ES-I3 (cell line): ENCODE measurements around the gene LDLRAD4.

Experiments used
- H3K36me3 ChIP-seq: 2 replicates; pipeline ENCODE4 v1.6.1; 2013; ENCODE audit warnings: mild to moderate bottlenecking, low read length, control low read depth, moderate library complexity; ENCODE audit not compliant: insufficient read depth
- H3K4me1 ChIP-seq: 2 replicates; pipeline ENCODE4 v1.6.1; 2013; ENCODE audit warnings: mild to moderate bottlenecking, control low read depth, low read length; ENCODE audit not compliant: insufficient read depth
- H3K9ac ChIP-seq: 2 replicates; pipeline ENCODE4 v1.6.1; 2013; ENCODE audit warnings: low read depth, mild to moderate bottlenecking, low read length, moderate library complexity
- H3K9me3 ChIP-seq: 2 replicates; pipeline ENCODE4 v1.6.1; 2013; ENCODE audit warnings: mild to moderate bottlenecking, low read length, moderate library complexity; ENCODE audit not compliant: control insufficient read depth, insufficient read depth

LDLRAD4 gene

DNA sequence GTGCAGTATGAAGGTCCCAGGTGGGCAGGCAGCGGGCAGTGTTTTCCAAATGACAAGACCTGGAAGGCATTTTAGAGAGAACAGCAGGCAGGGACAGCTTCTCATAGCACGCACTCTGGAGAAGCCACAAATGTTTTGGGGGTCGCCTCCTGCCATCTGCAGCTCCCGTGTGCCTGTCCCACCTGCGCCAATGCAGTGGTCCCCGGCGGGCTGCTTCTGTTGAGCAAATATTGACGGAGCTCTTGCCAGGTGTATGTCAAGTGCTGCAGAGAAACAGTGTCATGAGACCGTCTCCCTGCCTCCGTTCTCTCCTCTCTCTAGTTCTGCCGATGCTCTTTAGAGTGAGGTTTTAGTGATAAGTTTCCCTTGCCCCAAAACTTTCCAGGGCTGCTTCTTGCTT, 174.8 kb downstream of the LDLRAD4 start:
- Histone ChIP-seq H3K36me3 (no peaks in the 10 kb centered on the region), H3K9ac (no peak overlapping the region), H3K4me1 (no peaks in the 10 kb centered on the region), H3K9me3 (no peaks in the 10 kb centered on the region)

DNA sequence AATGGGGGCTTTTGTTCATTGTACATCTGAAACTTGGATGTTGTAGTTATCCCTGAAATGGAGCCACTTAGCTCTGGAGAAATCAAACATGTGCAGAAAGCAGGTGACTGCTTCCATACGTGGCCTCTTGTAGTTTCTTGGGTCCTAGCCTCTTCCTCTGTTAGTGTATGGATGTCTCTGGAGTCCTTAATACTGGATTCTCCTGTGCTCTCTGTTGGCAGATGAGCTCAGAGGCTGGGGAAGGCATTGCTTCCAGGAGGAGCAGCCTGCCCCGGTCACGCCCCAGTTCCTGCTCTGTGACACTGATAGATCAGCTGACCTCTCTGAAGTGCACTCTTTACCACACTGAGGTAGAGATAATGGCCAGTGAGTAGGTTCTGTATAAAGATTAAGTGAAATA, 176.2 kb downstream of the LDLRAD4 start:
- H3K9me3 ChIP-seq = no peaks in the 10 kb centered on the region
- H3K9ac ChIP-seq = no peak overlapping the region
- H3K36me3 ChIP-seq = no peaks in the 10 kb centered on the region
- H3K4me1 ChIP-seq = no peaks in the 10 kb centered on the region

DNA sequence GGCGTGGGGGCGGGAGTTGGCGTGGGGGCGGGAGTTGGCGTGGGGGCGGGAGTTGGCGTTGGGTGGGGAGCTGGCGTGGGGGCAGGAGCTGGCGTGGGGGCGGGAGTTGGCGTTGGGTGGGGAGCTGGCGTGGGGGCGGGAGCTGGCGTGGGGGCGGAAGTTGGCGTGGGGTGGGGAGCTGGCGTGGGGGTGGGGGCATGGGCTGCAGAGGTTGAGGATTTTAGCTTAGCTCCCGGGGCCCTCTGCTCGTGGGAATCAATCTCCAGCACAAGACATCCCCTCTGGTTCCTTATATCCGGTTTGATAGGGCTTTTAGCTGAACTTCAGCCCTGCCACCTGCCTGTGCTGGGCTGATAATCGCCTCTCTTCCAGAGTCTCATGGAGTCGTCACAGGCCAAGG, 177.0 kb downstream of the LDLRAD4 start:
- Histone ChIP-seq H3K4me1 (no peaks in the 10 kb centered on the region), H3K36me3 (no peaks in the 10 kb centered on the region), H3K9ac (no peak overlapping the region), H3K9me3 (no peaks in the 10 kb centered on the region)

DNA sequence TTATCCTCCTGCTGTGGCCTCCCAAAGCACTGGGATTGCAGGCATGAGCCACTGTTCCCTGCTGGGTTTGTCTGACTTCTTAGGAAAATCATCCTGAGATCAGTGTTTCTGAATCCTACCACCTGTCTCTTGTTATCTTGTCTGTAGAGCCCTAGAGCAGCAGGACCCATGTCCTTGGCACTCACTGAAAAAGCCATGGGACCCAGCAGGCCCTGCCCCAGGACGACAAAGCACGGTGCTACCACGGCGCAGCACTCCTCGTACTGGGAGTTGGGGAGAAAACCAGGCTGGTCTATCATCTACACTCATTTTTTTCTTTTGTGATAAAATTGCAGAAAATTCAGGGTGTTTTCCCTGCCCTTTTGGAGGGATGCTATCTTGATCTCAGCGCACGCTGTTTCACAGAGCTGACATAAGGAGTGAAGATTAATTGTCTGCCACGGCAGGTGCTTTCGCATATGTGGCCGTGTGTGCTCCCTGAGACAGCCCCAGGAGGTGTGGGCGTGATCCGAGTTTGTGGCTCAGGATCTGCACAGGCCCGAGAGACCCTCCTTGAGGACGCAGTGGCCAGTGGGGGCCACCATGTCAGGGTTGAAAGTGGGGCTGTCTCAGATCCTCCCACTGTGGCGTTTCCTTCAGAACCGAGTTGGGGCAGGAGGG, 179.1 kb downstream of the LDLRAD4 start:
- Histone ChIP-seq H3K4me1 (no peaks in the 10 kb centered on the region), H3K9me3 (no peaks in the 10 kb centered on the region), H3K9ac (no peak overlapping the region), H3K36me3 (no peaks in the 10 kb centered on the region)

DNA sequence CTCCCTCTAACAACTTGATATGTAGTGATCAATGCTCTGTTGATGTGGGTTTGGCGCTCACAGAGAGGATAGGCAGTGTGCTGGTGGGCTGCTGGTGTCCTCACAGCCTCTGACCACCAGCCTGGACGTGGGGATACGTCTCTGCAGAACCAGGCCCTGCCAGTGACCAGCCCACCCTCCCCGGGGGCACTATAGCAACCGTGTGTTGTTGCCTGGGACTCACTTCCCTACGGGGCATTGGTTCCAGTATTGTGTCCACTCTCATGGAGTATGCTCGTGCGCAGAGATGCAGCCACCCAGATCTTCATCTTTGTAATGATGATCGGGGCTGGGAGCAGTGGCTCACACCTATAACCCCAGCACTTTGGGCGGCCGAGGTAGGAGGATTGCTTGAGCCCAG, 180.1 kb downstream of the LDLRAD4 start:
- Histone ChIP-seq H3K4me1 (no peaks in the 10 kb centered on the region), H3K36me3 (no peaks in the 10 kb centered on the region), H3K9me3 (no peaks in the 10 kb centered on the region), H3K9ac (no peak overlapping the region)

DNA sequence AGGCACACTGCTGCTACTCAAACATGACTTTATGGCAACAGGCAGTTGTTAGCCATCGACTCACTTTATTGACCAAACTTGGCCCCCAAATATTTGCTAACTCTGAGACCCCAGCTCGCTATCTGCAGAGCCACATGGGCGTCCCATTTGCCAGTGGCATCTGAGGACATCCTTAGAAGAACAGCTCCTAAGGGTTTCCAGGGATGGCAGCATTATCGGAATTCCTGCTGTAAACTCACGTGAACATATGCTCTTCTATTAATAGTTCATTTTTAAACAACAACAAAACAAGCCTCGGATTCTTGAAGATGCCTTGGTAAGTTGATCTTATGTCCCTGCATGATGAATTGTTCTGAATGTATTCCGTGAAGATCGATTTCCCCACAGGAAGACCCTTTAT, 181.0 kb downstream of the LDLRAD4 start:
- Histone ChIP-seq H3K36me3 (no peaks in the 10 kb centered on the region), H3K9me3 (no peaks in the 10 kb centered on the region), H3K4me1 (no peaks in the 10 kb centered on the region), H3K9ac (no peak overlapping the region)

DNA sequence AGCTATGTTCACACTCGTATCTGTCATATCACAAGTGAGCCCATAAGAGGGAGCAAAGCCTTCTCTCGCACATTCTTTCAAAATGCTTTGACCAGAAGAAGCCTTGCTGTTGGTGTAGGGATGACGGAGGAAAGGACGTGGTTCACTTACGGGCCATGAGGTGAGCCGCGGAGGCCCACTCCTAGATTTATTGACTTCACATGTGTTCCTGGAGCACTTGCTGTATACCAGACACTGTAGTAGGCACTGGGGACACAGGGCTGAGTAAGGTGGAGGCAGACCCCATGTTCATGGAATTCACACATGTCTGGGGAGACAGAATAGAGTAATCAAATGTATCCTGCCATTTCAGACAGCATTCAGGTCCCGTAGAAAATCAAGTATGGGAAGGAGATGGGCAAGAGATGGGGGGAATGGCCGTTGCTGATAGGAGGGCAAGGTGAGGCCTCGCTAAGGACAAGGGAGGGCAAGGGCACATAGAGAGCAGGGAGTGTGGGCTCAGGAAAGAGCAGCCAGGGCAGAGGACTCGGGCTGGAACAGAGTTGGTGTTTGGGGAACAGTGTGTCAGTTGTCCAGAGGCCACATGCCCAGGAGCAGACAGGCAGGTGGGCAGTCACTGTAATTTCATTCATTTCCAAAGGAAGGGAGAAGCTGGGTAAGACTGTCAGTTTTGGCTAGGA, 182.2 kb downstream of the LDLRAD4 start:
- no peak overlapping the region for H3K9ac ChIP-seq
- H3K36me3 ChIP-seq = no peaks in the 10 kb centered on the region
- H3K4me1 ChIP-seq = no peaks in the 10 kb centered on the region
- no peaks in the 10 kb centered on the region for H3K9me3 ChIP-seq

DNA sequence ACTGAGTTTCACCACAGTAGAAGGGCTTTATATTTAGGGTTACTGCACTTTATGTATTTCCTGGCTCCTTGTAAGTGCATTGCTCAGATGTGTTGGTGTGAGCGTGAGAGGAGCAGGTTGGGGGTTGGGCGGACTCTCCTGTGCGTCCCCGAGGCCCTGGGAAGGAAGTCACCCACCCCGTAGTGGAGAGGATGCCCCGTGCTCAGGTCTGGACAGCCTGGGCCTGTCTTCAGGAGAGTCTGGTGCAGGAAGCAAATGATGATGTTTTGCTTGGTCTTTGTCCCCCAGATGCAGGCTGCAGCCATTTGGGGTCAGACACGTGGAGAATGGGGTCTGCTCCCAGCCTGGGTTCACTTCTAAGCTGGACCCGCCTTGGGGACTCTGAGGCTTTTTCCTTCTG, 182.8 kb downstream of the LDLRAD4 start:
- Histone ChIP-seq H3K36me3 (no peaks in the 10 kb centered on the region), H3K9ac (no peak overlapping the region)

DNA sequence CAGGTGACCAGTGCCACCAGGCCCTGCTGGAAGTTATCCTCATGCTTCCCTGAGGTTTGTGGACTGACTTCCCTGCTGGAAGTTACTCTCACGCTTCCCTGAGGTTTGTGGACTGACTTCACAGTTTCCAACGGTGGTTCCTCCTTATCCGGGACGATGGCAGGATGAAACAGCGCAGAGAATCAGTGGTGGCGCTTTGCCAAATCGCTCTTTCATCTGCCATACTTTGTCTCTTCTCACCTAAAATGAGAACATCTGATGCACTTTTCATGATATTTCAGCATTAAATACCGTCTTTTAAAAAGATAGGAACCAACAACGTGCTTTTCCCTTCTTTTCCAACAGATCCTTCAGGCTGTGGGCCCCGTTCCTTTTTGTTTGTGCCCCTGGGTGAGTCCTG, 183.3 kb downstream of the LDLRAD4 start:
- no peak overlapping the region for H3K9ac ChIP-seq
- H3K36me3 ChIP-seq = no peaks in the 10 kb centered on the region
- no peaks in the 10 kb centered on the region for H3K9me3 ChIP-seq
- no peaks in the 10 kb centered on the region for H3K4me1 ChIP-seq

More for the DNA sequence above, 182.8 kb downstream of the LDLRAD4 start:
- H3K4me1 ChIP-seq = no peaks in the 10 kb centered on the region
- H3K9me3 ChIP-seq = no peaks in the 10 kb centered on the region

DNA sequence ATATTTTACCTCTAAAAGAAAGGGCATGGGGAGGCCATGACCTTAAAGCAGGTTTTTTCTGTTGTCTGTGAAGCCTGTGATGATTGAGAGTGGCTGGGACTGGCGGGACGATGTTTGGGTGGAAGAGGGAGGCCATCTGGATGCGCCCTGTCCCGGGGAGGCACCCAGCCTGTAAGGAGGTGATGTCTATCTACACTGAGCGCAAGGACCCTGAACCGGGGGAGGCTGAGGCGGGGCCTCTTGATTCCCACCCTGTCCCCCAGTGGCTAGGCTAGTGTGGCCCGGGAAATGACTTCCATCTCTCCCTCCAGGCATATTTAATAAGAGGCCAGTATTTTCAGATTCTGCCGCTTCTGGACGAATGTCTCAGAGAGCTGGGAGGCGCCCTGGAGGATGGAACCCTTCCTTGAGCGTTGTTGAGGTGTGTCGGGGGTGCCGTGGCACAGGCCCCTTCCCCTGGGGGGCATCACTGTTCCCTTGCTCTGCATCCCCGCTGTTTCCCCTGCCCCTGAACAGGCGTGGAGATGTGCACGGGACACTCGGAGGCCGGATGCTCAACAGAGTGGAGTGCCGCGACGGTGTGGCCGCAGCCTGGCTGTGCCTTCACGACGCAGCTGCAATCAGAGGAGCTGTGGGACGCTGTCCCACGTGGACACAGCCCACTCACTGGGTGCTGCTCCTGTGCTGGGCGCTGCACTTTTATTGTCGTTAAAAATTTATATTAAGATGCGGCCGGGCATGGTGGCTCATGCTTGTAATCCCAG, 185.4 kb downstream of the LDLRAD4 start:
- no peaks in the 10 kb centered on the region for H3K4me1 ChIP-seq
- no peaks in the 10 kb centered on the region for H3K36me3 ChIP-seq
- no peak overlapping the region for H3K9ac ChIP-seq
- no peaks in the 10 kb centered on the region for H3K9me3 ChIP-seq

DNA sequence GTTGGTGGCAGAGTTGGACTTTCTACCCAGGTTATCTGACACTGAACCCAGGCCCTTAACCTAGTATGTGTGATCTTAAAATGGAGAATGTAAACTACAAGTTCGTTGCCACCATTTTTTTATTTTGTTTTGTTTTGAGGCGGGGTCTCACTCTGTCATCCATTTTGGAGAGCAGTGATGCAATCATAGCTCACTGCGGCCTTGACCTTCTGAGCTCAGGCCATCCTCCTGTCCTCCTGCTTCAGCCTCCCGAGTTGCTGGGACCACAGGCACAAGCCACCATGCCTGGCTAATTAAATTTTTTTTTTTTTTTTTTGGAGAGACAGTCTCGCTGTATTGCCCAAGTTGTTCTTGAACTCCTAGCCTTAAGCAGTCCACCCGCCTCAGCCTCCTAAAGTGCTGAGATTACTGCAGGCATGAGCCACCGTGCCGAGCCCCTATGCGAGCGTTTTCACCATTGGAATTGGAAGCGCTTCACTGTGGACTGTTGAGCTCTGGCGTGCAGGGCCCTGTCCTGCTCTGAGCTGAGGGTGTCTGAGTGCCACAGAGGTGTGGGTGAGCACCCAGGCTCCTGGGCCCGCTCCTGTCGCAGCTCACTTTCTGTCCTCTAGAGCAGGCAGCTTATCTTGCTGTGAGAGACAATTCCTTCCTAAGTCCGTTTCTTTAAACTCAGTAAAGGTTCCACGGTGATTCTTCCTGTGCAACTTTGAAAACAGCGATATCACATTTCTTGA, 186.9 kb downstream of the LDLRAD4 start:
- Histone ChIP-seq H3K9me3 (no peaks in the 10 kb centered on the region), H3K36me3 (no peaks in the 10 kb centered on the region), H3K9ac (no peak overlapping the region), H3K4me1 (no peaks in the 10 kb centered on the region)

DNA sequence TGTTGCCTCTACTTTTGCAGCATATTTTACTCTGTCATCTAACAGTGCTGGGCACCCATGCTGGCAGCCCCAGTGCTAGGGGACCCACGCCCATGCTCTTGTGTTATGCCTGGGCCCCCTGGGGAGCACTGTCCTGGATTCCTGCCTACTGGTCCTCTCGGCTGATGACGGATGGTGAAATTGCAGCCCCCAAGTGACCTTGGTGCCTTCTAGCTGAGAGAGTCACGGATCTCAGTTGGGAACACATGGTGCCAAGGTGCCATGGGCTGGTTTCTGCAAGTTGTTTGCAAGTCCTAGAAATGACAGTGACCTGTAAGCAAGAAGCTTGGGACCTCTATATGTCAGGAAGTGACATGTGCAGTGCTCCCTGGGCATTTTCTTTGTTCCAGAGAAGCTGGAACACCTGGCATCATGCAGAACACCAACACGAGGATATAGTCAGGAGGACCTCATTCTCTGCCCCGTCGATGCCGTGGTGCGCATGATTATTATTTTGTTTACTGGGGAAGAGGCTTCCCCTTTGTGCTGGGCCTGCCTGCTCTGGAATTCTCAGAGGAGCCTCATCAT, 187.6 kb downstream of the LDLRAD4 start:
- Histone ChIP-seq H3K9me3 (no peaks in the 10 kb centered on the region), H3K4me1 (no peaks in the 10 kb centered on the region), H3K36me3 (no peaks in the 10 kb centered on the region), H3K9ac (no peak overlapping the region)

DNA sequence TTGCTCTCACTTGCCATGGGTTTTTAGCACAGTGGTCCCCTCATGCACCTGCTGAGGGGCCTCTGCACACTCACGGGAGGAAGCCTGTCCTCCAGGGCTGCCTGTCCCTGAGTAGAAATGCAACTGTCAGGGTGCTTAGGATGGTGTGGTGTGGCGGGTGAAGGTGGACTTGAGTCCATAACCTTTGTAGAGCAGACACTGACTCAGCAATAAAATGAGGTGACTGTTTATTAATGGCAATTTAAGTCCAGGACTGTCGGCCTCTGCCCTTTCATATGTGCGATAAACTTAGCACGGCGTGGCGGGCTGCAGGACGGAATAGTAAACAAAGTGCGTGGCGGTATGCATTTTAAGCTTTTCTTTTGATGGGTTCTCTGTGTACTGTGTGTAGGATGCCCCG, 188.2 kb downstream of the LDLRAD4 start:
- Histone ChIP-seq H3K9ac (no peak overlapping the region), H3K36me3 (no peaks in the 10 kb centered on the region), H3K9me3 (no peaks in the 10 kb centered on the region), H3K4me1 (no peaks in the 10 kb centered on the region)

DNA sequence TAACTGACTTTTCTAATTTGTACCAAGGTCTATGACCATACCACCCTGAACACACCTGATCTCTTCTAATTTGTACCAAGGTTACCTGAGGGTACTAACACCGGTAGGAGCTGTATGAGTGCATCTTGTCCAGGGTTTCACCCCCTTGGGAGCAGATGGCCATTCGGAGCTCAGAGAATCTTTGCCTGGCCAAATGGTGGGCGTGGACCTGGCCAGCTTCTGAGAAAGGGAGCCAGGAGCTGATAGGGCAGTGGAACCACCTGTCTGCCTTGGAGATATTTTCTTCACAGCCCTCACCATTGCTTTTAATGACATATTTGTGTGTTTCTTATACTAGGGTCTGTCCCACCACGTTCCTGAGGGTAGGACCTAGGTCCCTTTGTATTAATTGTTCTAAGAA, 188.9 kb downstream of the LDLRAD4 start:
- Histone ChIP-seq H3K36me3 (no peaks in the 10 kb centered on the region), H3K9ac (no peak overlapping the region), H3K4me1 (no peaks in the 10 kb centered on the region), H3K9me3 (no peaks in the 10 kb centered on the region; the same call in 1 of the 2 replicates)
